ENCODE data around the gene RAB44.

The RAB44 gene

DNA sequence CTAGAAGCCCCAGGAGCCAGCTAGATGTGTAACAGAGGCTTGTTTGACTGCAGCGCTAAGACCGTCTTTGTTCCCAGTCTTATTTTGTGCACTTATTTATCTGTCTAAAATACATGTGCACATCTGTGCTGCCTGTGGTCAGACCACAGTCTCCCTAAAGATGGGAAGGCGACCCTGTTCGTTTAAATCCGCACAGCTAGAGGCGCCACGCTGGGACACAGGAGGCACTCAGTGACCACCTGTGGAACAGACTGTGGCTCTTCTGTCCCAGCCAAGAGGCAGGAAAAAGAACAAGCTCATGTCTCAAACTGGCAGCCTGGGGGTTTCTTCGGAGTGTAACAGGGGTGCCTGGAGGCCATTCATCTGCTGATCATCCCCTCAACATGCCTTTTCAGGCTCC, 74.8 kb downstream of the RAB44 start:
- no peak for DNase-seq

DNA sequence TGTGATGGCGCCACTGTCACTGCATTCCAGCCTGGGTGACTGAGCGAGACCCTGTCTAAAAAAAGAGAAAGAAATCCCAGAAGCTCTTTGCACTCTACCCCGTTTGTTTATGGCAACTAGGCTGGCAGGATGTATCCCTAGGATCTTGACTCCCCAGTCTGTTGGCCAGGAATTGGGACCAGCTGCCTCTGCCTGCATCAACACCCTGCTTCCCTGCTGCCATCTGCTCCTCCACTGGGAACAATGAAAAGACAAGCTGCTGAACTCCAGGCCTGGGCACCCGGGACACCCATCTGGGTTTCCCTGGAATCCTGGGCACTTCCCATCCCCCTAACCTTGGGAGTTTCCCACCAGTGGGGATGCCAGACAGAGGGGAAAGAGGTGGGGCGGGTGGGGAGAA, 76.7 kb downstream of the RAB44 start:
- DNase-seq: no peak

DNA sequence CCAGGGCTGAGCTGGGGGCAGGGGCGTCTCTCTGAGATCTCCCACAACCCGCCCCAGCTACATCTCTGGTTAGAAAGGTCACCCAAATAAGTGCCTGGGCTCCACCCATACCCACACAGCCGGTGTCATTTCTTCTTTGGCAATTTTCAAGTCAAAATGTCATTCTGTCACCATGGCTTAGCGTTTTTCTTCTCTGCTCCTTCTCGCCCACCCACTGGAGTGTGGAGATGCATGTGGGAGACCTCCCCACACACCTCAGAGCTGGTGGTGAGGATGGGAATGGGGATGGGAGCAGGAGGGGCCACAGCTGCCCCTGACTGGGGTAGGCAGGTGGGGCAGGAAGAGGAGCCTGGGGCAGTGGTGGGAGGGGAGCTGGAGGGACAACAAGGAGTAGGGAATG, 78.5 kb downstream of the RAB44 start:
- DNase-seq: no peak

DNA sequence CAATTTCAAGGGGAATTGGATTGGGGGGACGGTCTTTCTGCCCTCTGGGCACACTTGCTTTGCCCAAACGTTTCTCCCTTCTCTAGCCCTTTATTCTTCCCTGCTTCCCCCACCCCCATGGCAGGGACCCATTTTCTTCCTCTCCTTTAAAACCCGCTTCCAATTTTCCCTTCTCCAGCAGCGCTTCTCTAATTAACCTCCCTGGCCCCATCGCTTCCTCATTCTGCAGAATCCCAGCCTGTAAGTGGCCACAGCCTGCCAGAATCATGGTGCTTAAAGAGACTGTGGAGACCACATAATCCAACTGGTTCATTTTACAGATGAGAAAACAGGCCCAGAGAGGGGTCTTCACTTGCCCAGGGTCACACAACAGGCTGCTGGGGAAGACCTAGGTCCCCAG, 80.2 kb downstream of the RAB44 start:
- no peak for DNase-seq

DNA sequence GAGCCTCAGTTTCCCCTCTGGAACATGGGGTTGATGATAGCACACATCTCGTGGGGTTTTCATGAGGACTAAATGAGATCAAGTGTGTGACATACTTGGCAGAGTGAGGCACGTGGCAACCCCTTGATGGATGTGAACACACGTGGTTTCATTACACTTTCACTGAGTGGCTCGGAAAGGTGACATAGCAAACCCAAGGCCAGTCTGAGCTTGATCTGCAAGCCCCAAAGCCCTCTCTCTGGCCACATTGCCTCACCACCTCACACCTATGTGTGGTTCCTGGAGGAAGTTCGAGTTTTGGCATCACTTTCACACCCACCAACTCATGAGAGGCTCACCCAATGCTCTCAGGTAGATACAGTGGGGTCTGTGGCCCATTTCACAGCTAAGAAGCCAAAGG, 81.6 kb downstream of the RAB44 start:
- no peak for DNase-seq

DNA sequence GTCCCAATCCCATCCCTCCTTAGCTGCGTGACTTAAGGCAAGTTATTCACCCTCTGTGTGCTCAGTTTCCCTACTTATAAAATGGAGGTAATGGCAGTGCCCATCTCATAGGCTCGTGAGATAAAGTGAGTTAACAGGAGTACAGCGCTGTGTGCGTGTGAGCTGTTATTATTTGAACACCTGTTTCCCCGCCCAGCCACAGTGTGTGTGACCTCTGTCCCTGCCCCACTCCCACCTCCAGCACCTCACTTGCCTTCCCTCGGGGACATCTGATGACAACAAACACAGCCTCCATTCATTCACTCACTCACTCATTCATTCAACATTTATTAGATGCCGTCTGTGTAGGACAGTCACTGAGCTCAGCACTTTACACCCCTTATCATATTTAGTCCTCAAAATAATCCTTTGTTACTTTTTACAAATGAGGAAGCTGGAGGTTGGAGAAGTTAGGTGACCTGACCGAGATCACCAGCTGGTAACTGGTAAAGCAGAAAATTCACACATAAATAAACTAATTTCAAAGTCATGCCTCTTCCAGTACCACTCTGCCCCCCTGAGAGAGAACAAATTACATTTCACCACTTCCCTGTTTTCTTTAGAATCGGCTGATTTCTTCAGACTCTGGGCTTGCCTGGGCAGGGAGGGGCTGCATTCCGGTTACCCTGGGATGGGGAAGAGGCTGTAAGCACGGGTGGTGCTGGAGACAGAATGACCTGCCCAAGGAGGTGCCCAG, 83.0 kb downstream of the RAB44 start:
- DNase-seq: no peak

DNA sequence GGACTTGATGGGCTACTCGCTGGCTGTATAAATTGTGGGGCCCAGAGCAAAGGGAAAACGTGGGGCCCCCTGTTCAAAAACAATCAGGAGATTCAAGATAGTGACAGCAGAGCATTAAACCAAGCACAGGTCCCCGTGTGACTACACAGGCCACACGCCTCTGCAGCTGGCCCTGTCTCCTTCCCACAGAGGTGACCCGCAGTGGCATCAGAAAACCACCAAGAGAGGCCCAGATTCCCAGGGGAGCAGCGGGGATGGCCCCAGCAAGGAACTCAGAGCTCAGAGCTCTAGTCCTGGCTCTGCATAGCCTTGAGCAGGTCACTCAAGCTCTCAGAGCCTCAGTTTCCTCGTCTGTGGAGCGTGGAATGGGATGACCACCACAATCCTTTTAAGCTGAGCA, 84.0 kb downstream of the RAB44 start:
- no peak for DNase-seq

Data from fibroblast of skin of abdomen (primary cell).